GM19099 (cell line): ENCODE data around the gene CACNG4.

ENCODE experiments used
- POLR2A ChIP-seq: IDR thresholded peaks from 3 replicates; pipeline ENCODE4 v1.6.1; 2011; ENCODE audit warnings: low read depth; ENCODE audit not compliant: insufficient read length; ENCODE audit errors: extremely low read depth

CACNG4 gene

GRCh38 chr17:67059372-67059771 is 94.9 kb downstream of the CACNG4 start:
- TF ChIP-seq POLR2A, result no peak

- TF ChIP-seq POLR2A, result no peak
Observed at GRCh38 chr17:67063141-67063540, 98.6 kb downstream of the CACNG4 start.

GRCh38 chr17:67066717-67067116 is 102.2 kb downstream of the CACNG4 start:
- TF ChIP-seq POLR2A, result no peak

- TF ChIP-seq POLR2A, result no peak
Observed at GRCh38 chr17:67067571-67068482, 103.3 kb downstream of the CACNG4 start.

- TF ChIP-seq POLR2A, result no peak
Observed at GRCh38 chr17:67068999-67069398, 104.5 kb downstream of the CACNG4 start.

GRCh38 chr17:67069603-67070136 is 105.2 kb downstream of the CACNG4 start:
- TF ChIP-seq POLR2A, result no peak

GRCh38 chr17:67071595-67071994 is 107.1 kb downstream of the CACNG4 start:
- TF ChIP-seq POLR2A, result no peak

GRCh38 chr17:67072885-67073284 is 108.4 kb downstream of the CACNG4 start:
- TF ChIP-seq POLR2A, result no peak

GRCh38 chr17:67074781-67075180 is 110.3 kb downstream of the CACNG4 start:
- no peak for TF ChIP-seq POLR2A

- TF ChIP-seq POLR2A, result no peak
Observed at GRCh38 chr17:67076290-67076689, 111.8 kb downstream of the CACNG4 start.

GRCh38 chr17:67078292-67078691 is 113.8 kb downstream of the CACNG4 start:
- no peak for TF ChIP-seq POLR2A

- TF ChIP-seq POLR2A, result no peak
Observed at GRCh38 chr17:67079491-67079890, 115.0 kb downstream of the CACNG4 start.

- TF ChIP-seq POLR2A, result no peak
Observed at GRCh38 chr17:67080804-67081203, 116.3 kb downstream of the CACNG4 start.

- no peak for TF ChIP-seq POLR2A
Observed at GRCh38 chr17:67082107-67082506, 117.6 kb downstream of the CACNG4 start.
